ENCODE measurements around the gene NWD2.
A peak's percentile ranks its signal among the peaks of the same experiment; 100 is the strongest.

Gene NWD2

DNA sequence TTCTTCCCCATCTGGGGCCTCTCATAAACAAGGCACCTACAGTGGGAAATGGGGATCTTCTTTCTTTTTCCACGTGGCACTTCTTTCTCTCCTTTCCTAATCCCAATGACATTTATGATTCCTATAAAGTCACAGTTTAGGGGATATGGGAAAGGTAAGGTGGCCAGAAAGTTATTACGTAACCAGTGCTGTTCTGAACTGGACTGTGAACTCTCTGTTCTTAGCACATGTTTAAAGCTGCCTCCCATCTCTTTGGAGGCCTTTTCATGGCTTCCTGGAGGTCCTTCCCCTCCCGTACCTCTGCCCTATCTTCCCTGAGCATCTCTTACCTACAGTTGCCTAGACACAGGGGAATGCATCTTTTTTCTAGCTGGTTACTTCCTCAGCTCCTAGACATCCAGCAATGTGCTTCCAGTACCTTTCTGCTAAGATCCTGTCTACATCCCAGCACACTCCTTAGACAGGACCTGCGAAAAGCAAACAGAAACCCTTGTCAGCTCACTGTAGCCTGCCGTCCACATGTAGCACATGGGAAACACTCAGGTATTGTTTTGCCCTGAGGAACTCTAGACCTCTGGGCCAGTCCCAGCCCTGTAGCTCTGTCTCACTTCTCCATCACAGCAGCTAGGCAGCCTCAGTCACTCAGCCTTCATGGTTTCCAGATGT lies 195.4 kb downstream of the NWD2 start:
- DNase-seq (ENCODE audit: low read depth) = no peak

GRCh38 chr4:37440501-37440900 lies 196.0 kb downstream of the NWD2 start:
- DNase-seq (ENCODE audit: low read depth) = no peak

- no peak for DNase-seq (ENCODE audit: low read depth)
Observed at GRCh38 chr4:37441231-37442061, 196.9 kb downstream of the NWD2 start.

DNA sequence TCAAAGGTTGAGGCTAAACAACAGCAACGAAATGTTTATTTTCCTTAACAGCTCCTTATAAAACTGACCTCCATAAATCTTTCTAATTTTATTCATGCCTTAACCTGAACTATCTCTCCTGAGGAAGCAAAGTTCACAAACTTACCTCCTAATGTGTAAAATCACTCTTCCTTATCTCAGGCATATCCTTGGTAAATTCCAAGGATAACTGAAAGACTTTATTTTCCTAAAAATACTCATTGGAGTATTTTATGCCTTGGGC lies 197.4 kb downstream of the NWD2 start:
- DNase-seq (ENCODE audit: low read depth) = no peak

GRCh38 chr4:37443137-37443536 lies 198.6 kb downstream of the NWD2 start:
- DNase-seq (ENCODE audit: low read depth) = no peak

DNA sequence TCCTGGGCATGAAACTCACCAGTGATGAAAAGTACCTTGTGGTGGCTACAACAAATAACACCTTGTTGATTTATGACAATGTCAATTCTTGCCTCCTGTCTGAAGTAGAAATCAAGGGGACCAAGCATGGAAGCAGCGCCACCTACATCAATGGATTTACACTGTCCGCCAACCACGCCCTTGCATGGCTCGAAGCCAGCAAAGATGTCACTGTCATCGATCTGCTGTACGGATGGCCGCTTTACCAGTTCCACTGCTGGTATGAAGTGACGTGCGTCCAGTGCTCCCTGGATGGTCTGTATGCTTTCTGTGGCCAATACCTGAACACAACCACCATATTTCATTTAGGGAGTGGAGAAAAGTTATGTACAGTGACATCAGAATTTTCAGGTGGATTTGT lies 200.5 kb downstream of the NWD2 start:
- DNase-seq (ENCODE audit: low read depth) = no peak

DNA sequence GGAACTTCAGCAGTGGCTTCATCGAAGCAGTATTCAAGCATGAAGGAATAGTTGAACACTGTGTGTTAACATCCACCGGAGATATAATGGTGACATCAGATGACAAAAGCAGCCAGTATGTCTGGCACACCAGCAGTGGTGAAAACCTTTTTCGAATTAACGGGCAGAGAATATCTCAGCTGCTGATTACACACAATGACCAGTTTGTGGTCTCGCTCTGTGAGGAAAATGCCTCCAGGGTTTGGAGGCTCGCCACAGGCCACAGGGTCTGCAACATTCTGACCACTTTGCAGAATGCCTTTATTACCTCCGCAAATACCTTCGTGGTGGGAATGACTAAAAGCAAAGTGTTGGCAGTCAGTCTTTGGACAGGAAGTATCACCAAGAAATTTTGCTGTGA lies 201.5 kb downstream of the NWD2 start:
- no peak for DNase-seq (ENCODE audit: low read depth)

- DNase-seq (ENCODE audit: low read depth) = no peak
Observed at GRCh38 chr4:37447886-37448285, 203.3 kb downstream of the NWD2 start.

- no peak for DNase-seq (ENCODE audit: low read depth)
Observed at GRCh38 chr4:37450309-37450708, 205.8 kb downstream of the NWD2 start.

DNA sequence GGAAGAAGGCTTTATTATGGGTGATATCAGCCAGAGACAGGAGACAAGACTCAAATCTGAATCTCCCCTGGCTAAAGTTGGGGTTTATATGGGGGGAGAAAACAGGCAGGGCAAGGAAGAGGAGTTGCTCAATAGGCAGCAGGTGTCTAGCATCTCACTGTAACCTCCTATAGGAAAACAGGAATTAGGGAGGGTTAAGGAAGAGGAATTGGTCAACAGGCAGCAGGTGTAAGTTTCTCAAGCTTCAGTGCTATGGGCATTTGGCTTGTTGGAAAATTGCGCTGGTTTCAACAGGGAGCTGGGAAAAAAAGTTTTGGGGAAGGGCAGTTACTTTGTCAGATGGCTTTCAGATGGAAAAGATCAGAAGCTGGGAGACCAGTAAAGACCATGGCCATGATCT lies 206.4 kb downstream of the NWD2 start:
- DNase-seq (ENCODE audit: low read depth) = no peak

- DNase-seq (ENCODE audit: low read depth) = no peak
Observed at GRCh38 chr4:37451656-37452055, 207.1 kb downstream of the NWD2 start.

- peak; percentile 19 for DNase-seq (ENCODE audit: low read depth)
Observed at GRCh38 chr4:37452952-37453280, 208.4 kb downstream of the NWD2 start.

- no peak for DNase-seq (ENCODE audit: low read depth)
Observed at GRCh38 chr4:37453281-37453998, 208.9 kb downstream of the NWD2 start.

GRCh38 chr4:37453999-37454800 lies 209.7 kb downstream of the NWD2 start:
- DNase-seq (ENCODE audit: low read depth) = no peak

- DNase-seq (ENCODE audit: low read depth) = no peak
Observed at GRCh38 chr4:37455301-37456131, 211.0 kb downstream of the NWD2 start.

- no peak for DNase-seq (ENCODE audit: low read depth)
Observed at GRCh38 chr4:37461801-37462200, 217.3 kb downstream of the NWD2 start.

GRCh38 chr4:37463033-37463856 lies 218.7 kb downstream of the NWD2 start:
- DNase-seq (ENCODE audit: low read depth) = no peak

DNA sequence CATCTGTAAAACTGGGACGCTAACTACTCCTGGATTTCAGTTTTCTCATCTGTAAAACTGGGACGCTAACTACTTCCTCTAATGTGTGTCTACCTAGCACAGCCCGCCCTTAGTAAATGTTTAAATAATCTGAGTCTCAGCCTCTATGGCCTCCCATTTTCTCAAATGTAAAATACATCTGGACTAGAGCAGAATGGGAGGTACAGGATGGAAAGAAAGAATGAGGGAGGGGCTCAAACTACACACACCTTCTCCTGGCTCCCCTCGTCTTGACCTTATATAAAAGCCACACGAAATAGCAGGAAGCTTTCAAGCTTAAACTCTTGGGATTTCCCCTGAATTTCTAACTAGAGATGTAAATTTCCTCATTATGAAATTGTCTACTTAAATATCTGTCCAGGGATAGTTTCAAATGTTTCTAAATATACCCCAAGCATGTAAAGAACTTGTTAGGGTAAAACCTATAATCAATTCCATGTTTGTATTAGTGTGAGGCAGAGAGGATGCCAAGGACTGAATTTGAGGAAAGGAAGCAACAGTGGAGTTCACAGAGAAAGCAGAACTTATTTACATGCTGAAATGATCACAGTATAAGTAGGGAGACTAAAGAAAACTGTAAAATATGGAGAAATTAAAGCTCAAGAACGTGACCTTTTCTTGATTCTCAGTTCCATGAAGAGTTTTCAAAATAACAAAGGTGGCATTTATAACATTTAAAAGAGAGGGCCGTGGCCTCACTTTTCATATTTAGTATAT lies 220.0 kb downstream of the NWD2 start:
- no peak for DNase-seq (ENCODE audit: low read depth)

DNA sequence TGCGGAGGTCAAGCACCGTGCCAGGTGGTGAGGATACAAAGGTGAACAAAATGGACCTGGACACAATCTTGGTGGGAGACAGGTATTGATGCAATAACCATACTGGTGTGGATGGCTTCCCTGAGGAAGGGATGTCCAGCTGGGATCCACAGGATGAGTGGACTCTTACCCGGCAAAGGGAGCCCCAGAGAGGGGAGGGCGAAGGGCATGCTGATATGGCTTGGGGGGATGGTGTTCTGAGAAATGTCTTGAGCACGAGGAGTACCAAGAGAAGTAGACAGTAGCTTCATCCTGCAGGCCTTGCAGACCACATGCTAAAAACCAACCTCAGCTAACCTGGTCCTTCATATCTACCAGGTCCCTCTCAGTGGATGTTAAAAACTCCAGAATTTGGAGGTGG lies 220.8 kb downstream of the NWD2 start:
- DNase-seq (ENCODE audit: low read depth) = no peak

DNA sequence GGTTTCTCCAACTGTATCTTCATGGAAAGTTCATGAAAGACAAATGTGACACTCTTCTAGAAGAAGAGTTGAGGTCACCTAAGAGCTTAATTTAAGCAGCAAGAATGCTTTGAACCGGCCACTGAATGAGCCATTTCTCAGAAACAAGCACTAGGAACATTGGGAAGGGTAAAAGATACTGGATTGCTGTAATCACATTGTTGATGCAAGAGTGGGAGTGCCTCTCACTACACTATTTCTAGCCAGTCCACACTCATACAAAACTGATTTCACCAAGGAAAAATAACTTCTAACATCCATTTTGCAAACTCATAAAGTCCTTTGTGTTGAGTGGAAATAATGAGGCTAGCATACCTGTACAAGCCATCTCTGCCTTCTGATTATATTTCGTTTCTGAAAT lies 221.3 kb downstream of the NWD2 start:
- DNase-seq (ENCODE audit: low read depth) = no peak
